Measurements from ENCODE around the gene TRIM44. TPM values are rescaled to one million over a fixed set of nuclear protein-coding genes. Genes with fewer than 3 reads are reported as not detected.

Gene TRIM44
- total RNA-seq, 1 experiment from 2014 or later = 33.4 TPM

GRCh38 chr11:35864131-35864530 lies 201.6 kb downstream of the TRIM44 start:
- H3K4me1 ChIP-seq (ENCODE audit: control insufficient read depth in 1 of 2, insufficient read depth in 2 of 2, low read length in 2 of 2) = no peaks in the 10 kb centered on the region
- H3K9me3 ChIP-seq (ENCODE audit: control insufficient read depth in 1 of 2, insufficient read depth in 1 of 2, low read depth in 1 of 2, low read length in 2 of 2) = peaks cover 0 to 7% of the 10 kb centered on the region in 2 experiments; a peak in 2 of 4 replicates
- H2AFZ ChIP-seq (ENCODE audit: low read depth, low read length, poor library complexity, severe bottlenecking) = no peak overlapping the region
- TF ChIP-seq EZH2 (IDR thresholded peaks at IDR 0.05) (no peak), ATF3 (IDR thresholded peaks at IDR 0.05) (no peak), CEBPB (IDR thresholded peaks at IDR 0.05; ENCODE audit: low read depth) (no peak), ZFX (IDR thresholded peaks at IDR 0.05) (no peak), POLR2AphosphoS5 (IDR thresholded peaks at IDR 0.05; ENCODE audit: low read depth, low read length) (no peak), ZNF274 (IDR thresholded peaks at IDR 0.05; ENCODE audit: low read depth, low read length) (no peak), FOSL1 (IDR thresholded peaks at IDR 0.05; ENCODE audit: low read depth) (no peak), REST (IDR thresholded peaks at IDR 0.05; ENCODE audit: low read depth) (no peak)
- ATAC-seq (no peak), DNase-seq (ENCODE audit: low read depth, low spot score) (no peak)
- no peaks in the 10 kb centered on the region for H3K36me3 ChIP-seq (ENCODE audit: control insufficient read depth in 1 of 2, insufficient read depth in 2 of 2, low read length in 2 of 2)
- RAD21 ChIA-PET (ENCODE audit: low non-redundant PET in 1 of 2, low total read pairs in 2 of 2, uncharacterized antibody in 2 of 2, unreplicated experiment in 2 of 2) = no interaction called here
- POLR2A ChIA-PET = no interaction called here
- H3K4me2 ChIP-seq (ENCODE audit: low read length) = no peak overlapping the region
- H3K4me3 ChIP-seq (replicated peaks in 1 of 2; ENCODE audit: low read depth in 1 of 2, low read length in 2 of 2) = no peak overlapping the region
- H3K9ac ChIP-seq (ENCODE audit: low read length) = no peak overlapping the region
- H3K27ac ChIP-seq (ENCODE audit: low read depth, low read length) = no peak overlapping the region
- H3K27me3 ChIP-seq (ENCODE audit: insufficient read depth, low read length) = no peaks in the 10 kb centered on the region
- CTCF ChIA-PET = no interaction called here
- no TSS peak for BruUV-seq (replicated peaks)
- H3K9me2 ChIP-seq (ENCODE audit: insufficient read depth) = no peaks in the 10 kb centered on the region
- no peaks in the 10 kb centered on the region for H3K79me2 ChIP-seq (ENCODE audit: insufficient read depth, low read length)
- intact Hi-C loops (cut with micrococcal nuclease) = no loop called here
- H4K20me1 ChIP-seq (ENCODE audit: insufficient read depth) = no peaks in the 10 kb centered on the region

All from HCT116 (cell line).